Trophoblast cell (in vitro differentiated cells and primary cell): Measurements from ENCODE around the gene CELF4.
A peak's percentile ranks its signal among the peaks of the same experiment; 100 is the strongest.

Source experiments
- DNase-seq, 2 donors: peaks; one replicate each; pipeline ENCODE4 v3.0.0-alpha.2; 2016
- H2AFZ ChIP-seq: 2 replicates; pipeline ENCODE4 v1.6.1; 2013; ENCODE audit warnings: low read length, moderate library complexity, mild to moderate bottlenecking; ENCODE audit not compliant: insufficient read depth, poor library complexity
- H2AK5ac ChIP-seq: 2 replicates; pipeline ENCODE4 v1.6.1; 2013; ENCODE audit warnings: mild to moderate bottlenecking, low read length
- H2BK120ac ChIP-seq: 2 replicates; pipeline ENCODE4 v1.6.1; 2013; ENCODE audit warnings: low read length, mild to moderate bottlenecking, moderate library complexity; ENCODE audit not compliant: insufficient read depth, poor library complexity
- H2BK12ac ChIP-seq: 2 replicates; pipeline ENCODE4 v1.6.1; 2013; ENCODE audit warnings: mild to moderate bottlenecking, low read length, moderate library complexity
- H2BK5ac ChIP-seq: 2 replicates; pipeline ENCODE4 v1.6.1; 2013; ENCODE audit warnings: low read length, low read depth, moderate library complexity, mild to moderate bottlenecking; ENCODE audit not compliant: poor library complexity
- H3K14ac ChIP-seq: 2 replicates; pipeline ENCODE4 v1.6.1; 2013; ENCODE audit warnings: mild to moderate bottlenecking, low read length
- H3K18ac ChIP-seq: 2 replicates; pipeline ENCODE4 v1.6.1; 2013; ENCODE audit warnings: mild to moderate bottlenecking, low read length
- H3K23ac ChIP-seq: 2 replicates; pipeline ENCODE4 v1.6.1; 2013; ENCODE audit warnings: low read length
- H3K27ac ChIP-seq: 2 replicates; pipeline ENCODE4 v1.5.1; 2013; ENCODE audit warnings: low read depth, mild to moderate bottlenecking, inconsistent platforms, low read length, moderate library complexity
- H3K27me3 ChIP-seq: 2 replicates; pipeline ENCODE4 v1.6.1; 2013; ENCODE audit warnings: inconsistent platforms, mild to moderate bottlenecking, low read length, moderate library complexity; ENCODE audit not compliant: insufficient read depth
- H3K36me3 ChIP-seq, 2 experiments: 1 replicate in 1 of 2; 2 replicates in 1 of 2; pipeline ENCODE4 v1.6.1; 2013; ENCODE audit warnings: low read length in 2 of 2, mild to moderate bottlenecking in 2 of 2, moderate library complexity in 1 of 2; ENCODE audit not compliant: insufficient read depth in 2 of 2, control insufficient read depth in 1 of 2
- H3K4ac ChIP-seq: 2 replicates; pipeline ENCODE4 v1.6.1; 2013; ENCODE audit warnings: low read depth, mild to moderate bottlenecking, low read length, moderate library complexity
- H3K4me1 ChIP-seq, 2 experiments: 1 replicate in 1 of 2; 2 replicates in 1 of 2; pipeline ENCODE4 v1.6.1; 2013; ENCODE audit warnings: low read length in 2 of 2, mild to moderate bottlenecking in 2 of 2, moderate library complexity in 1 of 2; ENCODE audit not compliant: insufficient read depth in 2 of 2, control insufficient read depth in 1 of 2
- H3K4me2 ChIP-seq: 2 replicates; pipeline ENCODE4 v1.6.1; 2013; ENCODE audit warnings: inconsistent platforms, mild to moderate bottlenecking, low read length, moderate library complexity
- H3K4me3 ChIP-seq: 2 replicates; pipeline ENCODE4 v1.5.1; 2013; ENCODE audit warnings: mild to moderate bottlenecking, low read depth, low read length, inconsistent platforms
- H3K79me1 ChIP-seq: one replicate; pipeline ENCODE4 v1.6.1; 2013; ENCODE audit warnings: low read length
- H3K79me2 ChIP-seq: 2 replicates; pipeline ENCODE4 v1.6.1; 2013; ENCODE audit warnings: low read length, mild to moderate bottlenecking; ENCODE audit not compliant: control insufficient read depth, insufficient read depth, poor library complexity
- H3K9ac ChIP-seq: 2 replicates; pipeline ENCODE4 v1.6.1; 2013; ENCODE audit warnings: mild to moderate bottlenecking, low read length
- H3K9me3 ChIP-seq: 2 replicates; pipeline ENCODE4 v1.6.1; 2013; ENCODE audit warnings: low read depth, mild to moderate bottlenecking, control low read depth, inconsistent platforms, low read length; ENCODE audit not compliant: insufficient read depth
- H4K12ac ChIP-seq: 2 replicates; pipeline ENCODE4 v1.6.1; 2013; ENCODE audit warnings: low read depth, mild to moderate bottlenecking, low read length, moderate library complexity
- H4K8ac ChIP-seq: 2 replicates; pipeline ENCODE4 v1.6.1; 2013; ENCODE audit warnings: low read depth, mild to moderate bottlenecking, low read length, moderate library complexity
- H4K91ac ChIP-seq: one replicate; pipeline ENCODE4 v1.6.1; 2013; ENCODE audit warnings: low read depth, mild to moderate bottlenecking, low read length, moderate library complexity
- WGBS: extraction: QIAGEN DNeasy Blood & Tissue Kit; methylation state at CpG from one replicate; pipeline ENCODE4 v1.1.7; 2013; ENCODE audit warnings: missing lambda C conversion rate; ENCODE audit not compliant: insufficient read length, insufficient coverage; ENCODE audit errors: extremely low coverage; 5-methylcytosine and 5-hydroxymethylcytosine counted together

Gene CELF4

GRCh38 chr18:37536656-37537055 lies 28.9 kb downstream of the CELF4 start:
- WGBS = no CpG with 5 or more reads among the region's 9 CpGs
- H4K8ac ChIP-seq = no peak overlapping the region

DNA sequence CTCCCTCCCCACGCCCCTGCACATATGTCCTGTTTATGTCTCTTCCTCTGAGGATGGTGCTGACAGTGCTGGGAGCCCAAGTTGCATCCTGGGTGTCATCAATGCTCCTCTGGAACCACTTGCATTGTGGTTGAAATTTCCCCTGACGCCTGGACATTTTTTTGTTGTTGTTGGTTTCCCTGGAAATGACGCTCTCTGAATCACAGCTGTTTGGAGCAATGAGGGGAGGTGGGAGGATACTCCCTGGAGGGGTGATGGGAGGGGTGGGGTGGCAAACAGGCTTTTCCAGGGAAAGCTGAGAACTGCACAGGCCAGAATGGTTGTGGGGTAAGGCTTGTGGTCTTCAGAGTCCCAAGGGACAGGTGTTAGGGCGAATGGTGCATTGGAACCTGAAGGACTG lies 29.6 kb downstream of the CELF4 start:
- Histone ChIP-seq H2BK120ac (no peak overlapping the region), H3K27ac (no peak overlapping the region), H3K4me3 (no peak overlapping the region), H3K4me2 (no peak overlapping the region), H4K12ac (no peak overlapping the region), H3K4ac (no peak overlapping the region), H3K4me1 (no peaks in the 10 kb centered on the region), H2AK5ac (no peak overlapping the region), H4K8ac (no peak overlapping the region), H2BK12ac (no peak overlapping the region), H3K9ac (no peak overlapping the region), H3K23ac (no peak overlapping the region), H3K9me3 (peaks cover 4% of the 10 kb centered on the region), H3K14ac (no peak overlapping the region), H2BK5ac (no peak overlapping the region), H3K79me1 (no peaks in the 10 kb centered on the region), H2AFZ (no peak overlapping the region), H3K79me2 (no peaks in the 10 kb centered on the region), H3K27me3 (no peaks in the 10 kb centered on the region), H3K18ac (no peak overlapping the region), H3K36me3 (no peaks in the 10 kb centered on the region), H4K91ac (no peak overlapping the region)
- DNase-seq = peak in 1 of 2 donors; percentile 3
- WGBS = no CpG with 5 or more reads among the region's 4 CpGs

More at GRCh38 chr18:37536656-37537055, 28.9 kb downstream of the CELF4 start:
- H3K27me3 ChIP-seq = no peaks in the 10 kb centered on the region
- H3K36me3 ChIP-seq = no peaks in the 10 kb centered on the region
- H3K79me2 ChIP-seq = no peaks in the 10 kb centered on the region
- H2BK5ac ChIP-seq = no peak overlapping the region
- H2AK5ac ChIP-seq = no peak overlapping the region
- H3K4ac ChIP-seq = no peak overlapping the region
- no peaks in the 10 kb centered on the region for H3K79me1 ChIP-seq
- no peak overlapping the region for H4K12ac ChIP-seq
- H3K18ac ChIP-seq = no peak overlapping the region
- H2AFZ ChIP-seq = no peak overlapping the region
- H3K14ac ChIP-seq = no peak overlapping the region
- no peak overlapping the region for H3K27ac ChIP-seq
- no peak overlapping the region for H3K4me2 ChIP-seq
- no peak for DNase-seq
- H3K4me1 ChIP-seq = no peaks in the 10 kb centered on the region
- H3K9ac ChIP-seq = no peak overlapping the region
- no peak overlapping the region for H3K23ac ChIP-seq
- no peak overlapping the region for H2BK12ac ChIP-seq
- H3K4me3 ChIP-seq = no peak overlapping the region
- H2BK120ac ChIP-seq = no peak overlapping the region
- peaks cover 4% of the 10 kb centered on the region for H3K9me3 ChIP-seq
- H4K91ac ChIP-seq = no peak overlapping the region

DNA sequence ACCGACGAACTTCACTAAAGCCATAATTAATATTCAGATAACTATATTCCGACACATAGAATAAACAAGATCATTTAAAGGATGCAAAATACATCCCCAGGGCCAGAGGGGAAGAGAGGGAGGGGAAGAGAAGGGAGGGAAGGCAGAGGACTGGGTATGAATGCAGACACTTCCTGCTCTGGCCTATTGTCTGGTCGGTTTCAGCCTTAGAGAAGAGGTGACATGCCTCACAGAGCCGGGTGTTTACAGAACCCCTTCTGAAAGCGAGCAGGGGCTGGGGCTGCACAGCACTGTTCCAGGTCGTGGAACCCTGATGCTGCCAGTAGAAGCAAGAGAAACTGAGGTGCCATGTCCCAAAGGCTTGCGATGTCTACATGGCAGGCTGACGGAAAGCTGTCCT lies 31.0 kb downstream of the CELF4 start:
- H2BK12ac ChIP-seq = no peak overlapping the region
- no CpG with 5 or more reads among the region's 9 CpGs for WGBS

DNA sequence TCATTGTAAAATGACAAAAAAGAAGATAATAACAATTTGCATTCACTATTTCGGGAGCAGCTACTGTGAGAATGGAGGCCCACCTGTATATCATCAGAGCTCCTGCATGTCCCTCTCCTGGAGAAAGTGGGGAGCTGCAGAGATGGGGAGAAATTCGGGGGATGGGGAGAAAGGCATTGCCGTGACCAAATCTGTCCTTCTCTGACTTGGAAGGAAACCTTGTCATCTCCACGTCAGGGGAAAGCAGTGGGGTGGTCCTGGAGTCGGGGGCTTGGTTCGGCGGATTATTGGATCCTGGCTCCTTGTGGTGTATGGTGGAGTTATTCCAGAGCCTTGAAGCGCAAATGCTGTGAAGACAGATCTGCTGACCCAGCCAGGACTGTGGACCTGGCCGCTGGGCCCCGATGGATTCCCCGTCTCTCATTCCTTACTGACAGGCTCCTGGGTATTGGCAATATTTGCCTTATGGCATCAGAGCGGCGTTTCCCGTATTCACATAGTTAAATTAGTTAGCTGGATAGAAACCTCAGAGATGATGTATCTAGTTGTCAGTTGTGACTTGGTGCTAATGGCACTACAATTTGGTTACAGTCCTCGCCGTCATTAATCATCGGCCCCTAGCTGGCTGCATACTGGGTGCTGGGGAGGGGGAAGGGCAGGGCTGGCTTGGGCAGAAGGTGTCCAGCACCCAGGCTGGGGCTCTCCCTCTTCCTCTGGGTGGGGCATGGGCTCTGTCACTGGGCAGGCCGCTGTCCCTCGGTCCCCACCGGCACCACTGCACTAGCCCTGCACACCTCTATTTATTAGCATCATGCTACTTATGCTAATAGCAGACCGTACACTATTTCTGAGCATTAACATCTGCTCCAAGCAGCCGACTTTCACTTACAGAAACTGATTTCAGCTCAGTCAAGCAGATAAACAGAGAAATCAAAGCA lies 31.7 kb downstream of the CELF4 start:
- Histone ChIP-seq H3K4me3 (no peak overlapping the region), H3K36me3 (no peaks in the 10 kb centered on the region), H3K79me2 (no peaks in the 10 kb centered on the region), H3K14ac (no peak overlapping the region), H2BK12ac (no peak overlapping the region), H4K91ac (no peak overlapping the region), H3K79me1 (no peaks in the 10 kb centered on the region), H3K4me2 (no peak overlapping the region), H3K27ac (no peak overlapping the region), H3K9ac (no peak overlapping the region), H2BK5ac (no peak overlapping the region), H3K23ac (no peak overlapping the region), H4K8ac (no peak overlapping the region), H3K18ac (no peak overlapping the region), H2AFZ (no peak overlapping the region), H3K4ac (no peak overlapping the region), H3K27me3 (no peaks in the 10 kb centered on the region), H2AK5ac (no peak overlapping the region), H4K12ac (no peak overlapping the region), H3K9me3 (peaks cover 4% of the 10 kb centered on the region), H3K4me1 (no peaks in the 10 kb centered on the region), H2BK120ac (no peak overlapping the region)
- WGBS = no CpG with 5 or more reads among the region's 22 CpGs
- no peak for DNase-seq

More for the DNA sequence above, 31.0 kb downstream of the CELF4 start:
- no peak overlapping the region for H2AK5ac ChIP-seq
- H4K91ac ChIP-seq = no peak overlapping the region
- no peaks in the 10 kb centered on the region for H3K79me2 ChIP-seq
- H2AFZ ChIP-seq = no peak overlapping the region
- H3K4me1 ChIP-seq = no peaks in the 10 kb centered on the region
- H2BK5ac ChIP-seq = no peak overlapping the region
- no peak overlapping the region for H3K4ac ChIP-seq
- H3K27ac ChIP-seq = no peak overlapping the region
- no peak overlapping the region for H3K18ac ChIP-seq
- no peak overlapping the region for H3K4me2 ChIP-seq
- no peaks in the 10 kb centered on the region for H3K27me3 ChIP-seq
- no peak for DNase-seq
- no peaks in the 10 kb centered on the region for H3K79me1 ChIP-seq
- no peak overlapping the region for H3K14ac ChIP-seq
- H2BK120ac ChIP-seq = no peak overlapping the region
- H3K9me3 ChIP-seq = peaks cover 4% of the 10 kb centered on the region
- no peak overlapping the region for H3K23ac ChIP-seq
- no peak overlapping the region for H3K9ac ChIP-seq
- H3K36me3 ChIP-seq = no peaks in the 10 kb centered on the region
- H4K12ac ChIP-seq = no peak overlapping the region
- no peak overlapping the region for H3K4me3 ChIP-seq
- no peak overlapping the region for H4K8ac ChIP-seq
